GM12875 (cell line): ENCODE data around the gene CEP131.

Source experiments
- H3K4me3 ChIP-seq: one replicate; pipeline ENCODE4 v1.5.1; 2011; ENCODE audit warnings: low read depth, low read length, control low read depth
- CTCF ChIP-seq: IDR thresholded peaks from 2 replicates; pipeline ENCODE4 v1.5.1; 2011; ENCODE audit warnings: low read depth, mild to moderate bottlenecking, control low read depth, inconsistent platforms, low read length, moderate library complexity, borderline replicate concordance; ENCODE audit not compliant: insufficient read depth

The CEP131 gene

GRCh38 chr17:81198826-81199481 is 23.8 kb downstream of the CEP131 start:
- H3K4me3 ChIP-seq = no peak overlapping the region
- no peak for TF ChIP-seq CTCF

GRCh38 chr17:81197831-81198490 is 24.8 kb downstream of the CEP131 start:
- no peak overlapping the region for H3K4me3 ChIP-seq
- no peak for TF ChIP-seq CTCF

GRCh38 chr17:81197409-81197795 is 25.4 kb downstream of the CEP131 start:
- H3K4me3 ChIP-seq = no peak overlapping the region
- TF ChIP-seq CTCF = no peak

GRCh38 chr17:81196505-81197408 is 26.0 kb downstream of the CEP131 start:
- H3K4me3 ChIP-seq = no peak overlapping the region
- no peak for TF ChIP-seq CTCF

GRCh38 chr17:81195941-81196495 is 26.7 kb downstream of the CEP131 start:
- no peak overlapping the region for H3K4me3 ChIP-seq
- TF ChIP-seq CTCF = no peak

GRCh38 chr17:81194941-81195901 is 27.5 kb downstream of the CEP131 start:
- H3K4me3 ChIP-seq = no peak overlapping the region
- no peak for TF ChIP-seq CTCF
